Measurements from ENCODE around the gene PXN. TPM values are rescaled to one million over a fixed set of nuclear protein-coding genes. Genes with fewer than 3 reads are reported as not detected.

Gene PXN
- total RNA-seq, 2 donors from 2014 or later = 133 to 142 TPM

DNA sequence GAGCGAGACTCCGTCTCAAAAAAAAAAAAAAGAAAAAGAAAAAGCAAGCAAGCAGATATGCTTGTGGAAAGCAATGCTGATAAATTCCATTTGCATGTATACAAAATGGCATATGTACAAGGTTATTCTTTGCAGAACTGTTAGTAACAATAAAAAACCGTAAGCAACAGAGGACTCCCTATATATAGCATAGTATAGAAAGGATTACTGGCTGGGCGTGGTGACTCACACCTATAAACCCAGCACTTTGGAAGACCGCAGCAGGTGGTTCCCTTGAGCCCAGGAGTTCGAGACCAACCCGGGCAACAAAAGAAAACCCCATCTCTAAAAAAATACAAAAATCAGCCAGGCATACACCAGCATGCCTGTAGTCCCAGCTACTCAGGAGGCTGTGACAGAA, 84.6 kb downstream of the PXN start:
- intact Hi-C loops (cut with DNase I) = no loop called here
- TF ChIP-seq CTCF (IDR thresholded peaks at IDR 0.05) = no peak
- H3K4me3 ChIP-seq = no peak overlapping the region
- no peaks in the 10 kb centered on the region for H3K27me3 ChIP-seq
- no peaks in the 10 kb centered on the region for H3K9me3 ChIP-seq
- H3K4me1 ChIP-seq = no peaks in the 10 kb centered on the region
- H3K36me3 ChIP-seq = peaks cover 36% of the 10 kb centered on the region
- no peak for DNase-seq
- H3K27ac ChIP-seq = no peak overlapping the region
- no peak overlapping the region for H3K9ac ChIP-seq (ENCODE audit: low read depth in 2 of 2, low read length in 2 of 2)

DNA sequence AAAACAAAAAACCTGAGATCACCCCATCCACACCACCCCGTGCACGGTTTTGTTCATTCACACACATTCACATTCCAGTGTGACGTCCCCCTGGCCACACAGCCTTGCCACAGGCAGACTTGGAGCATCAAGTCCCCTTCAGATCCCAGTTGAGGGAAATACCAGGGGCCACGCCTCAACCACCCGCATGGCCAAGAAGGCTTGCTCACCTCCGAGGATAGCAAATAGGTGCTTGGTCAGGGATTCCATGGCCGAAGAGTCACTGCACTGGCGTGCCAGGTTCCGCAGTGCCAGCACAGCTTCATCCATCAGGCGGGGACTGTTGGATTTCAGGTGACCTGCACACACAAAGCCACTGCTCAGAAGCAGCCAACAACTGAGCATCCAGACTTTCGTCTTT, 90.0 kb downstream of the PXN start:
- Histone ChIP-seq H3K36me3 (peaks cover 45% of the 10 kb centered on the region), H3K9ac (ENCODE audit: low read depth in 2 of 2, low read length in 2 of 2) (no peak overlapping the region), H3K9me3 (no peaks in the 10 kb centered on the region), H3K4me3 (no peak overlapping the region), H3K4me1 (no peaks in the 10 kb centered on the region), H3K27me3 (no peaks in the 10 kb centered on the region), H3K27ac (no peak overlapping the region)
- intact Hi-C loops (cut with DNase I) = no loop called here
- TF ChIP-seq CTCF (IDR thresholded peaks at IDR 0.05) = no peak
- no peak for DNase-seq

DNA sequence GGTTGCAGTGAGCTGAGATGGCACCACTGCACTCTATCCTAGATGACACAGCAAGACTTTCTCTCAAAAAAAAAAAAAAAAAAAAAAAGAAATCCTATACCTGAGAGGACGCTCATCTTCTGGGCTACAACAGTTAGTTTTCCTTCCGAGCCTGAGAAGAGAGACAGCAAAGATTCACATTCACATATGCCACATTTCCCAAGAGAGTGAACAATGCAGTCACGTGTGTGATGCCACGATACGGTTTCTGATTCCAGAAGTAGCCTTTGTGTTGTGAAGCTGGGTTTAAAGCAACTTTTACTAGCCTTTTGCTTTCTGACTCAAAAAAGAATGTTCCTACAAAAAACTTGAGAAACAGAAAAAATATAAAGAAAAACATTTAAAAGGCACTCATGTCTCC, 90.5 kb downstream of the PXN start:
- intact Hi-C loops (cut with DNase I) = no loop called here
- peaks cover 48% of the 10 kb centered on the region for H3K36me3 ChIP-seq
- H3K27me3 ChIP-seq = no peaks in the 10 kb centered on the region
- no peak overlapping the region for H3K9ac ChIP-seq (ENCODE audit: low read depth in 2 of 2, low read length in 2 of 2)
- H3K9me3 ChIP-seq = no peaks in the 10 kb centered on the region
- no peak for TF ChIP-seq CTCF (IDR thresholded peaks at IDR 0.05)
- H3K4me3 ChIP-seq = no peak overlapping the region
- DNase-seq = no peak
- H3K27ac ChIP-seq = no peak overlapping the region
- no peaks in the 10 kb centered on the region for H3K4me1 ChIP-seq

GRCh38 chr12:120172053-120172452, 93.5 kb downstream of the PXN start:
- intact Hi-C loops (cut with DNase I) = no loop called here
- DNase-seq = no peak

DNA sequence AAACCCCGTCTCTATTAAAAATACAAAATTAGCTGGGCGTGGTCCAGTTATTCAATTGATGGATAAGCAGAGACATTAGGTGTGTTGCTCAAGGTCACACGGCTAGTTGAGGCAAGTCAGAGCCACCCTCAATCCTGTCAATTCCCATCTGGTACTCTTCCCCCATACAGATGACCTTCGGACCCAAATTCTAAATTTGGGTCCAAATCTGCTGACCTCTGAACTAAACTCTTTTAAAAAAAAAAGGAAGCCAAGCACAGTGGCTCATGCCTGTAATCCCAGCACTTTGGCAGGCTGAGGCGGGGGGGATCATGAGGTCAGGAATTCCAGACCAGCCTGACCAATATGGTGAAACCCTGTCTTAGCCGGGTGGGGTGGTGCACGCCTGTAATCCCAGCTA, 94.9 kb downstream of the PXN start:
- no peak overlapping the region for H3K9ac ChIP-seq (ENCODE audit: low read depth in 2 of 2, low read length in 2 of 2)

More at GRCh38 chr12:120172053-120172452, 93.5 kb downstream of the PXN start:
- Histone ChIP-seq H3K27ac (no peak overlapping the region), H3K4me3 (no peak overlapping the region), H3K27me3 (no peaks in the 10 kb centered on the region), H3K9me3 (no peaks in the 10 kb centered on the region), H3K9ac (ENCODE audit: low read depth in 2 of 2, low read length in 2 of 2) (no peak overlapping the region), H3K4me1 (no peaks in the 10 kb centered on the region), H3K36me3 (peaks cover 35% of the 10 kb centered on the region)
- TF ChIP-seq CTCF (IDR thresholded peaks at IDR 0.05) = no peak

More for the DNA sequence above, 94.9 kb downstream of the PXN start:
- Histone ChIP-seq H3K4me1 (no peaks in the 10 kb centered on the region), H3K9me3 (no peaks in the 10 kb centered on the region), H3K27me3 (no peaks in the 10 kb centered on the region), H3K4me3 (no peak overlapping the region), H3K36me3 (peaks cover 23% of the 10 kb centered on the region), H3K27ac (no peak overlapping the region)
- no peak for TF ChIP-seq CTCF (IDR thresholded peaks at IDR 0.05)
- DNase-seq = no peak
- intact Hi-C loops (cut with DNase I) = no loop called here
